Stimulated activated CD4-positive, alpha-beta T cell treated with anti-CD3 and anti-CD28 coated beads, TNF-alpha, amount 100 ng/mL, for 4 hours (primary cell): ENCODE data around the gene REXO1.
"Not testable (repeated sequence)": the region's sequence is repeated elsewhere in the genome, so short reads cannot be mapped to it uniquely, and the experiment has no call there.

Experiments used
- DNase-seq, 3 experiments: peaks; one replicate each; pipeline ENCODE4 v3.0.0-alpha.2; 2020; ENCODE audit warnings: low read depth in 3 of 3

The REXO1 gene

DNA sequence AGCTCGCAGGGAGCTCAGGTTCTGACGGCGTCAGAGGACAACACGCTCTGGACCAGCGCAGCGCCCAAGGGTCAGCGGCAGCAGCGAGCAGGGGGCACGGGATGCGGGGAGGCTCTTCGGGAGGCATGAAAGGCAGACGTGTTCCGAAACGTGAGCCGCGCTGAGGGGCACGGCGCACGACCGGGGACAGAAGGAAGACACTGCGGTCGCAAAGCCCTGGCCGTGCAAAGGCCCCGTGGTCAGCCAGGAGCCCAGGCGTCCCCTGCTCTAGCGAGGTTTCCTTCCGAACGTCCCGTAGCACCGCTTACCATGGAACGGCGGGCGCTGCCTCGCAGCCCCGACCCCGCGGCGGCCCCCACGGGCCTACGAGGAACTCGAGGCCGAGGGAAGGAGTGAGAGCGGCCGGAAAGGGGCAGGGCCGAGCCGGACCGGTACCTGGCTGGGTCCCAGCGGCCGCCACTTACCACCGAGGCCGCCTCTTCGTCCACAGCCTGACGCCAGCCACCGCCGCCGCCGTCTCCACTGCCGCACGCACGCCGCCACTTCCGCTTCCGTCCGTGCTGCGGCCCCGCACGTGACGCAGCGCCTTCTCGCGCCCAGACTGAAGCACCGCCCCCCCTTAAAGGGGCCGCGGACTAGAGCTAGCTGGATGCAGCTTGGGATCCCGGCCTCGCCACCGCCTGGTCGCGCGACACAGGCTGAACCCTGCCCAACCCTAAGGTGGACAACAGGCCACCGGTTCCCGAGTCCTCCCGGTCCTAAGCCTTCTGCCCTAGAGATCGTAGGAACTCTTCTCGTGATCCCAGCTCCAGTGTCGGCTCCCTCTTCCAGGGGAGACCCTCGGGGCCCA lies 27.6 kb upstream of the REXO1 start:
- peak; percentile 73 to 74 (median 74) for DNase-seq

DNA sequence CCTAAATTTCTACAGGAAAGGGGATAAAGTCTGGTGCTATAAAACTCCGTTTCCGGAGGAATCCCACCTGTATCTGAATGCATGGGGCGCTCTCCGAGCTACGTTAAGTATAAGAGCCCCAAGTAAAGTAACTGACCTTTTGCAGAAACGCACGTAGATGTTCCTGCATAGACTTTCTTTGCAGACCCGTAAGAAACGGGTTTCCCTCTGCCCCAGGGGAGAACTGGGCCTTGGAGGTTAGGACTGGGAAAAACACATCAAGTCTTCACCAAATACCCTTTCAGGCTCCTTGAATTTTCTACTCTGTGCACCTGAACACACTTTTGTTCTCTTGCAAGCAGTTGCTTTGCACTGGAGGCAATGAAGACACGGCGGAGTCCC lies 27.0 kb upstream of the REXO1 start:
- DNase-seq: not testable (repeated sequence)

DNA sequence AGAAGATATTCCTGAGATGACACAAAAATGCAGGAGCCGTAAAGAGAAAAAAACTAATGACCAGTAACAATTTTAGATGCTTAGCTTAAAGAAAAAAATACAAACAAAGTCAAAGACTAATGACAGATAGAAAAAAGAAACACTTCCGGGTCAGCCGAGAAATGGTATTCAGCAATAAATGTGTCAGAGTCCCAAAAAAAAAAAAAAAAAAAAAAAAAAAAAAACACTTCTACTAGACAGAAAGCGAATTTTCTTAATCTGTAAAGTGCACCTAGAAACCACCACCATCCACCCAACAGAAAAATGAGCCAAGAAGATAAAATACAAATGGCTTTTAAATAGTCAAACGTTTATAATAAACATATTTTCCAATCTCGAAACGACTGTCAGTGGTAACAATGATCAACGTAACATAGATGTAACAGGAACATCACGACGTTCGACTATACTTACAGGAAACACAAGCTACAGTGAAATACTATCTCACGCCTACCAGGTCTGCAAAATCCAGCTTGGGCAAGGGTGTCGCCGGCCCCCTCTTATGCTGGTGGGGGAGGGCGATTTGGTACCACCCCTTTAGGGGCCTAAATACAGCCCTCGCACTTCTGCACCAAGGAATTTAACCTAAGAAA lies 26.4 kb upstream of the REXO1 start:
- no peak for DNase-seq

DNA sequence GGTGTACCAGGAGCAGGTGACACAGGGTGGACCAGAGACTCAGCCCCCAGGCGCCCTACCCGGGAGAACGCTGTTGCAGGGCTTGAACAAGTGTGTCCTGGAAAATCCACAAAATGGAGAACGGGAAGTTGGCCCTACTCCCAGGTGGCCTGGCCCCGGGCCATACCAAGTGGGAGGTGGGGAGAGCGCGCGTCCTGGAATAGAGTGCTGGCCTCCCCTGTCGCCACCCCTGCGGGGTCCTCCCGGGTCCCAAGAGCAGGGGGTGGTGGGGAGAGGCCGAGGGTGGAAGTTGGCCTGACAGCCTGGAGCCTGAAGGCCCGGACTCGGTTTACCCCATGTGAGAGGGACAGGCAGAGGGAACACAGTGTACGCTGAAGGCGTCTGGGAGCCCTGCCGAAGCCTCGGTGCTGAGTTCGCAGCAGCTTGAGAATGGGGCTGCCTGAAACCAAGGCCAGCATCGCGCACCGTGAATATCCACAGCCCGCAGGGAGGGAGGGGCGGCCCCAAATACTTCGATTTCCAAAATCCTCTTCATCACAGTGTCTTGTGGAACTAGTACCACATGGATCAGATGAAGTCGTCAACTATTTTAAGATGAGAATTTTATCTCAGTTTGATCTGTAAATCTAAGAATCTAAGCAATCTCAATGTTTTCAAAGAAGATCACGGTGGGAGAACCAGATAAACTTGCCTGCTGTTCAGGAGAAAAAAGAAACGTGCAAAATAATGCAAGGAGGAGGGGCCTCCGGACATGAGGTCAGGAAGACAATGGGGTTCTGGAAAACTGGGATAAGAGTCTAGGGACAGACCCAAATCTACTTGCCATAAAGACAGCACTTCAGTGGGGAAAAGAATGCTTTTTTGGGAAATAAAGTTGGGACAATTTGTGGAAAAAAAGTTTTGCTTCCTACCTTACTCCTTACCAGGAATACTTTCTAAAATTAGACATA lies 25.5 kb upstream of the REXO1 start:
- no peak for DNase-seq

DNA sequence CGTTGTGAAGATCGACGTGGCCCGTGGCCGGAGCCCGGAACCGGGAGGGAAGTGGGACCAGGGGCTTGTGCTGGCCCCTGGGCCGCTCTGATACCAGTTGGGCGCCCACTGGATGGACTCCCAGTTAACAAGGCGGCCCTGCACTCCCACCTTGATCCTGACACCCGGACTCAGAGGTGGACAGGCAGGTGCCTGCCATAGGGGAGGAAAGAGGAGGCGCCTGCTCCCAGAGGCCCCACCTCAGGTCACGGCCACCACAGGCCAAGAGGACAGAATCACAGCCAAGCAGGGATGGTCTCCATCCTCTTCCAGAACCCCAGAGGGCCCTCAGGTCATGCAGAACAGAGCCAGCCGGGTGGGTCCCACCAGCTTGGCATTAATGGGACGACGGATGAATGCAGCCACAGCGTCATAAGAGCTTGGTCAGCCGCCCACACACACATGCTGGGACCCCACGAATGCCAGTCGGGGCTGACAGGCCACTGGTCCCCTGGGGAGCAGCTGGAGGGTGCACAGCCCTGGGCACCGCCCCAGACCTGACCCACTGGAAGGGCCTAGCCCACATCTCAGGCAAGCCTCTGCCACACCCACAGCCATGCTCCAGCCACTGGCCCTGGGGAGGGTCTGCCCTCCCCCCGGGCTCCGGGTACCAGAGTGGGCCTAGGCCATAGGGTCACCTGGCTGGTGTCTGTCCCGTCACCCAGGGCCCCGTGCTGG lies 24.7 kb upstream of the REXO1 start:
- DNase-seq: no peak

DNA sequence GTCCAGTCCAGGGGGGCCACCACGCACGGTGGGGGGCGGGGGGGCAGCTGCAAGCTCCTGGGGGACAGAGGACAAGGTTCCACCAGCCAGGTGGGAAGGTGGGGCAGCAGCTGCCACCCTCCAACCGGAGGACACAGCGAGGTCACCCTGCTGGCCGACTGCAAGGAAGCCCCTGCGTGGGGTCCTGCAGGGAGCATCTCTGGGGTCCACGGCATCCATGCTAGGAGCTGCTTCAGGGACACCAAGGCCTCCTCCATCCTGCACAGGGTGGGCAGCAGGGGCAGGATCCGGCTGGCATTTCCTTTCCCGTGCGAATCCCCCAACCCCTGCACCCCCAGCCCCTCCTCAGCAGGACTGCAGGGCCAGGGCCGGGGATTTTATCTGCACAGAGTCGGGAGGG lies 23.3 kb upstream of the REXO1 start:
- DNase-seq: no peak

DNA sequence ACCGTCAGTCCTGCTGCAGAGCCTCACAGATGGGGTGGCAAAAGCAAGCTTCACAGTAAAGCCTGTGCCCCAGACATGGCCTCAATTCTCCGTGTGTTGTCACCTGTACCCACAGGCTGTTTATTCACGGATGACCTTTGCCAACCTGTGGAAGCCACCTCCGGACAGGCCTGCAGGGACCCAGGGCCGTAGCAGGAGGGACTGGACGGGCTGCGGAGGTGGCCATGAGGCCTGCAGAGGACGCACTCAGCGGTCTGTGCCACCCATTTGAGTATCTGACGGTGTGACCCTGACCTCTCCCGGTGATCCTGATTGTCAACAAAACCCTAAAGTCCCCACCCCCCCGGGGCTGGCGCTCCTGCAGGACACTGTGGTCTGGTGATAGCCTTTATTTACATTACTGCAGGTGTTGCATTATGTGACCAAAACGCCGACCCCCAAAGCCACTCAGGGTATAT lies 22.9 kb upstream of the REXO1 start:
- DNase-seq: no peak

DNA sequence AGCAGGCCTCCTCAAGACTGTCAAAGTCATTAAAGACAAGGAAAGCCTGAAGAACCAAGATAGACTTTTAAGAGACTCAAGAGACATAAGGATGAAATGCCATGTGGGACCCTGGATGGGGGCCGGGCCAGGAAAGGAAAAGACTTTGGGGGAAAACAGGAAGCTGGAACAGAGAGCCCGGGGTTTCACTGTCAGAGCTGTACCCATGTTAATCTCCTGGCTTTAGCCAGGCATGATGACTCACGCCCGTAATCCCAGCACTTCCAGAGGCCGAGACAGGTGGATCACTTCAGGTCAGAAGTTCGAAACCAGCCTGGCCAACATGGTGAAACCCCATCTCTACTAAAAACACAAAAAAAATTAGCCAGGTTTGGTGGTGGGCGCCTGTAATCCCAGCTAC lies 20.7 kb upstream of the REXO1 start:
- no peak for DNase-seq

DNA sequence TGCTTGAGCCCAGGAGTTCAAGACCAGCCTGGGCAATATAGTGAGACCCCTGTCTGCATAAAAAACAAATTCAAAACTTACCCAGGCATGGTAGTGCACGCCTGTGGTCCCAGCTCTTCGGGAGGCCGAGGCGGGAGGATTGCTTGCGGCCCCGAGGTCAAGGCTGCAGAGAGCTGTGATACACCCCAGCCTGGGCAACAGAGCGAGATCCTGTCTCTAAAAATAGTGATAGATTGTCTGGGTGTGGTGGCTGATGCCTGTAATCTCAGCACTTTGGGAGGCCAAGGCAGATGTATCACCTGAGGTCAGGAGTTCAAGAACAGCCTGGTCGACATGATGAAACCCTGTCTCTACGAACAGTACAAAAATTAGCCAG lies 19.1 kb upstream of the REXO1 start:
- DNase-seq: no peak

DNA sequence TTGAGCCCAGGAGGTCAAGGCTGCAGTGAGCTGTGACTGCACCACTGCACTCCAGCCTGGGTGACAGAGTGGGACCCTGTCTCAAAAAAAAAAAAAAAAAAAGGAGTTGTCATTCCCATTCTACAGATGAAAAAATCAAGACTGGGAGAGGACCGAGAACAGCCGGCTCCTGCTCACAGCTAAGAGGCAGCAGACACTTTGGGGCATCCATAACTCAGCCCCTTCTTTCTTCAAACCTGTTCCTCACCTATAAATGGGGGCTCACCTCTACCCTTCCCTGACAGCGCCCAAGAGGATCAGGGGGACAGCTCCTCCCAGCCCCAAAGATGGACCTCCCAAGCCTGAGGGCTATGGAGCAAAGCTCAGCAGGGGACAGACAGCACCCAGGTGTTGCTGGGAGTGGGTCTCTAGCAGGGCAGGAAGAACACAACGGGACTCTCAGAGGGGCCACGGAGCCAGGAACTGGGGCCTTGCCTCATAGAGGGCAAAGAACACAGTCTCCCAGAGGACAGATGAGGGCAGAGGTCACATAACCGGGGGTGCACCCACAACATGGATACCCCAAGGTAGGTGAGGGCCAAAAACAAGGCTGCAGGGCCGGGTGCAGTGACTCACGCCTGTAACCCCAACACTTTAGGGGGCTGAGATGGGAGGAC lies 18.5 kb upstream of the REXO1 start:
- DNase-seq: no peak

DNA sequence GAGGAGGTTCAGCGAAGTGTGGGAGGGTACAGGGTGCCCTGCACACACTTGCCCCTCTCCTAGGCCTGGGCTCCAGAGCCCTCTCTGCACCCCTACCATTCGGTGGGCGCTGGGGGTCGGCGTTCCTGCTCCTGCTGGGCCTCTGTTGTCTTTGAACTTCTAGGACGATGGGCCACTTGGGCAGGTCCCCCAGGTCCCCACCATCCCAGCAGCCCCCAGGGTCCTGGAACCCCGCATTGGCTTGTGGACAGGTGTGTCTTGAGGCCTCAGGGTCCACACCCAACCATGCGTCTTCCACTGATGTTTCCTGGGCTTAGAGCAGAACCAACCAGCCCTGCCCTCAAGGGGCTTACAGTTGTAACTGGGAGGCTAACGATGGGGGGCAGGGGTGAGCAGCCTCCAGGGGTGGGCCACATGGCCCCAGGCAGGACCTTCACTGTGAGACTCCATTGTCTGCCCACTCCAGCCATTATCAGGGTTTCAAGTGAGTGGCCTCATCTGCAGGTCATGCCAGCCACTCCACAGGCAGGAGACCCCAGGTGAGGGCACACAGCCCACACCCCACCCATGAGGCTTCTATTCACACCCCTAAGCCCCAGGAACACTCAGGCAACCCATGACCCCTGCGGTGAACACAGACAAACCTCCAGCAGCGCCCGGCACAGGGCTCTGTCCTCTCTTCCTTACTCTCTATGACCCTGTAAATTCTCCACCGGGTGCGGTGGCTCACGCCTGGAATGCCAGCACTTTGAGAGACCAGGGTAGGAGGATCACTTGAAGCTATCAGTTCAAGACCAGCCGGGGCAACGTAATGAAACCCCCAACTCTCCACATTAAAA lies 17.1 kb upstream of the REXO1 start:
- no peak for DNase-seq

DNA sequence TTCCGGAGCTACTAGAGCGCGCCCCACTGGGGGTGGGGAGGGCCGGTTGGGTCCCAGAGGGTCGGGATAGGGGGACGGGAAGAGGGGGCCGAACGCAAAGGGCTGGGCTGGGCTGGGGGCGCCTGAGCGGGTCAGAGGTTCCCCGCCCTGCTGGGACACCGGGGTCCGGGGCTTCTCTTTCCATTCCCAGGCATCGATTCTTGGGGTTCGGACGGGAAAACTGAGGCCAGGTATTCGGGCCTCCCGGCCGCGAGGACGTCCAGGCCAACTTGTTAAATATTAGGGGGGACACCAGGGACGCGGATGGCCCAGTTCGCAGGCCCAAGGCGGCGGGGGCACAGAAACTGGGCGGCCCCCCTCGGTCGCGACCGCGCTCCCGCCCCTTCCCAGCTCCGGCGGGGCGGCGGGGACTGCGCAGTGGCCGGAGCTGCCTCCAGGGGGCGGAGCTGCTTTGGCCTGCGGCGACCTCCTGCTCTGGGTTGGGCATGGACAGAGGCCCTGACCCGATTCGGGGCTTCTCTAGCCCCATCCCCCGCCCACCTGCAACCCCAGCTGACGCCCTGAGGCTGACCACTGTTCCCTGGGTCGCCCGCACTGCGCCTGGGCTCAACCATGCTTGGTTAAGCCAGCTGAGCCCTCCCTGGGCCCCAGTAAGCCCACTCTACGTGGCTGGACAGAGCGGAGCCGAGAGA lies 16.3 kb upstream of the REXO1 start:
- peak in 2 of 3 experiments; percentile 37 to 55 for DNase-seq

DNA sequence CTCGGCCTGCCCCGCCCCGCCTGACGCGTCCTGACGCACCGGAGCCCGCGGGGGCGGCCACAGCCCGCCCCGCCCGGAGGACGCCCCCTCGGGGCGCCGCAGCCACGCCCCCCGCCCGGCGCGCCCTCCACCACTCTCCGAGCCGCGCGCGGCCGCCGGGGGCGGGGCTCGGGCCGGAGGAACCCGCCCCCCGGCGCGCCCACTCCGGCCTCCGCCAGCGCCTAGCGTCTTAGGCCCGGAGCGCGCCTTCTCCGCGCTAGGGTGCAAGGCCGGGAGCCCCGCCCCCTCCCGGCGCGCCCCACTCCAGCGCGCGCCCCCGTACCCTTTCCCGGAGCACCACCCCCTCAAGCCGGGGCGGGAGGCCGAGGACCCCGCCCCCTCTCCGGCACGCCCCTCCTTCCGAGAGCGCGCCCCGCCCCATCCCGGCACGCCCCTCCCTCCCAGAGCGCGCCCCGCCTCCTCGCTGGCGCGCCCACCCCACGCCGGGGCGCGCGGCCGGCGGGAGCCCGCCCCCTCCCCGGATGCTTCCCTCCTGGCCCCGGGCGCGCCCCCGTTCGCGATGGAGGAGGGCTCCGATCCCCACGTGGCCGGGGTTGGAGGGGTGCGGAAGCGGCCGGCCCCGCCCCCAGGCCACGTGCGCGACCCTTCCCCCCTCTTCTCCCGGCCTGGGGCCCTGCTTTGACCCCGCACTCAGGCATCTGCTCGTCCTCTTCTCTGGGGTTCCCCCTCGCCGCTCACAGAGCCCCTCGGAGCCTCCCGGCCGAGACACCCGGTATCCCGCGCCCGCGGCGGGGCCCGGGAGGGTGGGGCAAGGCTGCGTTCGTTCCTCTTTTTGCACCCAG lies 15.6 kb upstream of the REXO1 start:
- peak; percentile 90 to 92 (median 91) for DNase-seq

DNA sequence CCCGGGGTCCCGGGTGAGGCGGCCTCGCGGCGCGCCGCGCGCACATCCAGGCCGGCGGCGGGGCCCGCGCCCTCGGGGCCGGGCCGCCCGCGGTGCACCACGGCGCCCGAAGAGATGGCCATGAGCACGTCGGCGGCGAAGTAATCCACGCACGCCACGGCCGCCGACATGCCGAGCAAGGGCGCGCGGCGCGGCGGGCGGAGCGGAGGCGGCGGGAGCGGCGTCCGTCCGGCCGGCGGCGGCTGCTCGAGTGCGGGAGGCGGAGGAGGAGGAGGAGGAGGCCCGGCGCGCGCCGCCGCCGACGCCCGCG lies 15.0 kb upstream of the REXO1 start, which contains the start of gene KLF16:
Gene KLF16 (minus strand): TSS at position 252 of the 310 bp plus-strand sequence. CDS start 82 bp downstream, at position 170.
- no peak for DNase-seq

DNA sequence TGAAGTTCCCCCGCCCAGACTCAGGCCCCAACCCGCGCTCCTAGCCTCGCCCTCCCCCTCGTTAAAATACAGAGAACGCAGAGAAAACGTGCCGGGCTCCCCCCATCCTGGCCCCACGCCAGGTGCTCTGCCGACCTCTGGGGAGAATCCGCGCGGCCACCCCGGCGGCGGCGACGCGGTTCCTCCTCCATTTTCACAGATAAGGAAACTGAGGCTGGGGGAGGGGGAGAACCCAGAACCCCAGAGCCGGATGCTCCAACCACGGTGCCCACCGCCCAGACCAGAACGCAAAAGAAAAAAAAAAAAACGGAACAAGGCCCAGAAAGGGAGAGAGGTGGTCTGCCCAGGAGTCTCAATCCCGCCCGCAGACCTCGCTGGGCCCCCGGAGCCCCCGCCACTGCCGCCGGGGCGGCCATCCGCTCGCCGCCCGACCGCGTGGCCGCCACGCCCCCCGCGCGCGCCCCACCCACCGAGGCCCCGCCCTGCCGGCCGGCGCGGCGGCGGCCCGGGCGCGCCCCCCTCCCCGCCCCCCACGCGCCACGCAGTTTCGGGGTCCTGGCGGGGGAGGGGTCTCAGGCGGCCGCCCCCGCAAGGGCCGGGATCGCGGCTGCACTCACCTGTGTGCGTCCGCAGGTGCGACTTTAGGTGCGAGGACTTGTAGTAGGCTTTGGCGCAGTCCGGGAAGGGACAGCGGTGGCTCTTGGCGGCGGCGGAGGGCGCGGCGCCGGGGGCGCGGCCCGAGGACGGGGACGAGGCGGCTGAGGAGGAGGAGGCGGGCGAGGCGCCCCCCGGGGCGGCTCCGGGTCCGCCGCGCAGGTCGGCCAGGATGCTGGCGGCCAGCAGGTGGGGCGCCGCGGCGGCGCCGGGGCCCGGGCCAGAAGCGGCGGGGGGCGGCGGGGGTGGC lies 14.4 kb upstream of the REXO1 start:
- DNase-seq: peak in 1 of 3 experiments; percentile 58

DNA sequence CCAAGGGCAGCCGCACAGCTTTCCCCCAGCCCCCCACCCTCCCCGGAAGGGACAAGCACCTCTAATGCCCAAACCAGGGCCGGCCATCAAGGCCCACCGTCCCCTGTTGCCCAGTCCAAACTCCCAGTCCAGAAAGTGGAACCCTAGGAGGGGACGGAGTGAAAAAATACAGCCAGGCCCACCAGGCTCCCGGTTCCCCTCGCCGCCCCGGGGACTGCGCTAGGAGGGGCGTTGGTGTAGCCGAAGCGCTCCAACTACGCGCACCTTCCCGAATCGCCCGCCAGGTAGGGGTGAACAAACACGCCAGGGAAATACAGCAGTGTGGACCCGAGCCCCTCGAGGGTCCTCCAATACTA lies 13.8 kb upstream of the REXO1 start:
- DNase-seq: no peak

DNA sequence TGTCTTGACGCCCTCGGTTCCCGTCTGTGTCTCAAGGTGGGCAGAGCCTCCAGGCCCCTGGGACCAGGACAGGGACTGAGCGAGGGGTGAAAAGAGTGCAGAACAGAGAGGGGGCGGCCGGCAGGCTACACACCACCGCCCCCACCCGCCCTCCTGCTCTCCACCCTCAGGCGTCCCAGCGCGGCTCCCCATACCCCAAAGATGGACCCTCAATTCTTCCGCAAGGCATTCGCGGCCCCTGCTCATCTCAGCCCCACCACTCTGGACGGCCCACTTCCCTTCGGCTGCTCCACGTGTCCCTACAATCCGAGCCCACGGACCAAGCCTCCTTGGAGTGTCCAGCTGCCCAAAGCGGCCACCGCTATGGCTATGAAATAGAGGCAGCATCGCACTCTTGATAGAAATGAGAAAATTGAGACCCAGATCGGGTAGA lies 13.3 kb upstream of the REXO1 start:
- no peak for DNase-seq
